GM12878 (cell line): ENCODE data around the gene GABBR1. TPM values are rescaled to one million over a fixed set of nuclear protein-coding genes. Genes with fewer than 3 reads are reported as not detected.

Experiments used
- ATAC-seq: fragments of 200-7000 bp; cut with Tn5 transposase; 3 replicates; pipeline ENCODE4 v1.9.1; 2020; ENCODE audit warnings: mild to moderate bottlenecking, moderate library complexity
- BruUV-seq: library from RNA; stranded (reverse); fragments of 400-500 nt; replicated peaks from 2 replicates; lab custom pipeline; 2021; lab: Mats Ljungman, UMichigan
- CTCF ChIA-PET: fragments of 300-600 bp; sonication (Branson Sonifier 250); formaldehyde crosslinking; extraction: SDS; loops from one replicate; lab custom pipeline; 2021; ENCODE audit warnings: inconsistent platforms; lab: Yijun Ruan, JAX
- POLR2A ChIA-PET: fragments of 350-600 bp; formaldehyde crosslinking; extraction: SDS; loops from one replicate; lab custom pipeline; 2021; ENCODE audit warnings: inconsistent platforms; lab: Charles Lee
- RAD21 ChIA-PET: fragments of 300-600 bp; sonication (Branson Sonifier 250); formaldehyde crosslinking; loops from one replicate; lab custom pipeline; 2023; ENCODE audit warnings: antibody characterized with exemption; ENCODE audit not compliant: unreplicated experiment; lab: Charles Lee
- SMC1A ChIA-PET: fragments of 300-600 bp; sonication (Branson Sonifier 250); formaldehyde crosslinking; loops from one replicate; lab custom pipeline; 2023; ENCODE audit not compliant: unreplicated experiment, uncharacterized antibody; lab: Charles Lee
- DNase-seq: peaks from one replicate; pipeline ENCODE4 v3.0.0-alpha.2; 2011; ENCODE audit warnings: low read depth, low spot score
- FAIRE-seq: peaks from 3 replicates; lab custom pipeline; 2011; peaks lifted over from hg19 to GRCh38; lab: Jason Lieb, UNC
- H2AFZ ChIP-seq: 2 replicates; pipeline ENCODE4 v1.6.0; 2011; ENCODE audit warnings: low read depth, low read length, control low read depth; ENCODE audit not compliant: control insufficient read depth
- H3K27ac ChIP-seq: 2 replicates; pipeline ENCODE4 v1.5.1; 2011; ENCODE audit warnings: control low read depth; ENCODE audit not compliant: control insufficient read depth, insufficient read depth
- H3K27me3 ChIP-seq, 2 experiments: replicated peaks in 1 of 2; 2 replicates each; pipeline versions ENCODE4 v1.6.0 to v1.6.1; 2011; ENCODE audit warnings: low read length in 1 of 2; ENCODE audit not compliant: control insufficient read depth in 2 of 2, insufficient read depth in 2 of 2
- H3K36me3 ChIP-seq, 2 experiments: 2 replicates each; pipeline ENCODE4 v1.5.1; 2011; ENCODE audit warnings: low read length in 1 of 2; ENCODE audit not compliant: control insufficient read depth in 2 of 2, insufficient read depth in 2 of 2
- H3K4me1 ChIP-seq: 2 replicates; pipeline ENCODE4 v1.6.1; 2011; ENCODE audit warnings: mild to moderate bottlenecking, low read length, moderate library complexity, mixed read lengths; ENCODE audit not compliant: control insufficient read depth, insufficient read depth
- H3K4me2 ChIP-seq: 2 replicates; pipeline ENCODE4 v1.6.0; 2011; ENCODE audit warnings: control low read depth; ENCODE audit not compliant: control insufficient read depth, insufficient read depth
- H3K4me3 ChIP-seq: fragments of 200-600 bp; sonication (generic); 2 replicates; pipeline ENCODE4 v1.5.1; 2016
- H3K79me2 ChIP-seq: 2 replicates; pipeline ENCODE4 v1.6.0; 2011; ENCODE audit warnings: low read length; ENCODE audit not compliant: control insufficient read depth, insufficient read depth
- H3K9ac ChIP-seq: 2 replicates; pipeline ENCODE4 v1.8.0; 2011; ENCODE audit warnings: low read length, control low read depth, mixed read lengths; ENCODE audit not compliant: control insufficient read depth, insufficient read depth
- H3K9me3 ChIP-seq: replicated peaks from 3 replicates; pipeline ENCODE4 v1.5.1; 2011; ENCODE audit warnings: mild to moderate bottlenecking, low read length; ENCODE audit not compliant: control insufficient read depth, insufficient read depth
- H4K20me1 ChIP-seq: 2 replicates; pipeline ENCODE4 v1.6.0; 2011; ENCODE audit not compliant: control insufficient read depth, insufficient read depth
- HCFC1 ChIP-seq: fragments of 150-350 bp; IDR thresholded peaks from 2 replicates; pipeline ENCODE4 v1.6.1; 2014; ENCODE audit warnings: low read length
- IRF4 ChIP-seq: IDR thresholded peaks from 2 replicates; pipeline ENCODE4 v1.6.1; 2011; ENCODE audit warnings: low read depth, low read length
- MTA2 ChIP-seq: fragments of 450-650 bp; IDR thresholded peaks from 2 replicates; pipeline ENCODE4 v1.6.1; 2016; ENCODE audit warnings: low read depth, mild to moderate bottlenecking, moderate library complexity
- MTA3 ChIP-seq: IDR thresholded peaks from 2 replicates; pipeline ENCODE4 v1.6.1; 2012; ENCODE audit warnings: low read length, inconsistent platforms, borderline replicate concordance
- MXI1 ChIP-seq: fragments of 150-350 bp; IDR thresholded peaks from 2 replicates; pipeline ENCODE4 v1.6.1; 2011; ENCODE audit warnings: low read depth, mild to moderate bottlenecking, inconsistent platforms, low read length, improper control_type of control experiment
- NFXL1 ChIP-seq: fragments of 450-650 bp; IDR thresholded peaks from 2 replicates; pipeline ENCODE4 v1.6.1; 2017; ENCODE audit warnings: antibody characterized with exemption, mild to moderate bottlenecking, borderline replicate concordance
- NFYB ChIP-seq: IDR thresholded peaks from 2 replicates; pipeline ENCODE4 v1.6.1; 2011; ENCODE audit warnings: low read depth, mild to moderate bottlenecking, low read length, improper control_type of control experiment, moderate library complexity; ENCODE audit not compliant: insufficient read depth
- POLR2A ChIP-seq: IDR thresholded peaks from 2 replicates; pipeline ENCODE4 v1.6.1; 2011; ENCODE audit warnings: low read depth, mild to moderate bottlenecking, low read length
- SIN3A ChIP-seq: IDR thresholded peaks from 2 replicates; pipeline ENCODE4 v1.6.1; 2012; ENCODE audit warnings: low read depth, low read length, improper control_type of control experiment
- SP1 ChIP-seq: IDR thresholded peaks from one replicate; pipeline ENCODE4 v1.6.1; 2011; ENCODE audit warnings: low read depth, low read length
- STAT1 ChIP-seq: fragments of 450-650 bp; conservative IDR thresholded peaks from 2 replicates; pipeline ENCODE4 v1.6.1; 2014; ENCODE audit warnings: antibody characterized with exemption, mild to moderate bottlenecking
- STAT3 ChIP-seq: IDR thresholded peaks from 2 replicates; pipeline ENCODE4 v1.6.1; 2011; ENCODE audit warnings: low read depth, low read length, improper control_type of control experiment
- WRNIP1 ChIP-seq: IDR thresholded peaks from 2 replicates; pipeline ENCODE4 v1.6.1; 2011; ENCODE audit warnings: low read depth, low read length, improper control_type of control experiment, borderline replicate concordance
- WGBS: methylation state at CpG from one replicate; pipeline ENCODE4 v1.1.6; 2016; ENCODE audit warnings: low lambda C conversion rate; ENCODE audit not compliant: insufficient replicate concordance, insufficient coverage; ENCODE audit errors: missing lambda C conversion rate; 5-methylcytosine and 5-hydroxymethylcytosine counted together
- in situ Hi-C: fragments of 300-500 bp; cut with MboI; formaldehyde crosslinking; loops from 9 replicates; pipeline ENCODE4 v1.14.3; 2018; ENCODE audit warnings: mixed read lengths
- intact Hi-C: fragments of 100-400 bp; cut with micrococcal nuclease; formaldehyde crosslinking; loops from one replicate; pipeline ENCODE4 v1.14.2; 2022; ENCODE audit not compliant: unreplicated experiment
- polyA plus RNA-seq, 11 experiments: library from polyadenylated mRNA; depleted of rRNA in 4 of 11; unstranded in 6 of 11; stranded (reverse) in 5 of 11; fragments of >200 nt; fragmentation: Nextera tagmentation in 4 of 11; fragmentation: Illumina TruSeq in 1 of 11; extraction: Ambion mirVana in 4 of 11; extraction: Trizol in 1 of 11; gene quantifications; 1 replicate in 1 of 11; 2 replicates in 10 of 11; pipeline versions ENCODE4 v1.2.1 to v1.2.3, GENCODE V29; 2011 to 2016; ENCODE audit warnings: inconsistent platforms in 2 of 11, missing spikeins in 2 of 11, low read depth in 1 of 11
- total RNA-seq, 4 experiments: library from RNA; depleted of rRNA in 3 of 4; stranded (reverse); fragments of >200 nt in 3 of 4; fragmentation: Illumina TruSeq in 1 of 4; extraction: Trizol in 1 of 4; gene quantifications; 2 replicates each; pipeline versions ENCODE4 v1.2.1 to v1.2.3, GENCODE V29; 2013 to 2021
- TF ChIP-seq, protein P1 (sequence below): IDR thresholded peaks from 2 replicates; pipeline ENCODE4 v1.6.1; 2011; ENCODE audit warnings: low read depth, mild to moderate bottlenecking, low read length, moderate library complexity, borderline replicate concordance; ENCODE audit errors: extremely low read depth
- TF ChIP-seq, protein P2 (sequence below): fragments of 450-650 bp; IDR thresholded peaks from 2 replicates; pipeline ENCODE4 v1.6.1; 2017; ENCODE audit warnings: mild to moderate bottlenecking
- TF ChIP-seq, protein P3 (sequence below): fragments of 450-650 bp; IDR thresholded peaks from 2 replicates; pipeline ENCODE4 v1.6.1; 2017; ENCODE audit warnings: borderline replicate concordance

The GABBR1 gene
- total and polyA plus RNA-seq, 10 of the 15 experiments (the other 5 are each of a cell fraction or from before 2014, with no cell fraction given) = 0.11 to 5.2 (median 1.0) TPM

DNA sequence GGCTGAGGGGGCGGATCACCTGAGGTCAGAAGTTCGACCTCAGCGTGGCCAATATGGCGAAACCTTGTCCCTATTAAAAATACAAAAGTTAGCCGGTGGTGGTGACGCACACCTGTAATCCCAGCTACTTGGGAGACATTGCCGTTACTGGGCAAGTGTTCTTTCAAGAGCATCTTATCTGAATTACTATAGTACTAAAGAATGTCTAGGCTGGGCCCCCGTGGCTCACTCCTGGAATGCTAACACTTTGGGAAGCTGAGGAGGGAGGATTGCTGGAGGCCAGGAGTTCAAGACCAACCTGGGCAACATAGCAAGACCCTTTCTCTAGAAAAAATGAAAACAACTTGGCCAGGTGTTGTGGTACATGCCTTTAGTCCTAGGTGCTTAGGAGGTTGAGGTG is 48.8 kb upstream of the GABBR1 start:
- no peak for FAIRE-seq
- ATAC-seq = no peak
- Histone ChIP-seq H3K9me3 (no peaks in the 10 kb centered on the region; the same call in 2 of the 3 replicates), H3K9ac (no peak overlapping the region), H2AFZ (no peak overlapping the region), H3K27ac (no peak overlapping the region), H3K79me2 (no peaks in the 10 kb centered on the region), H3K4me2 (no peak overlapping the region), H3K4me1 (peaks cover 2% of the 10 kb centered on the region; the same call in 1 of the 2 replicates), H3K36me3 (no peaks in the 10 kb centered on the region), H3K4me3 (no peak overlapping the region), H3K27me3 (0 out of 4 replicates have a peak, but pooled peaks cover 0 to 2% of the 10 kb centered on the region in 2 experiments), H4K20me1 (no peaks in the 10 kb centered on the region)
- SMC1A ChIA-PET = interaction anchor here (0.6 kb wide), 1 partner anchor 307 kb away, joined by 3 read pairs; no protein-coding TSS in a partner anchor
- no peak for DNase-seq
- 81% methylated on average over 8 of the region's 8 CpGs for WGBS
- TF ChIP-seq SIN3A (no peak), IRF4 (no peak), MTA2 (no peak), MTA3 (no peak)
- TF ChIP-seq, protein P1, sequence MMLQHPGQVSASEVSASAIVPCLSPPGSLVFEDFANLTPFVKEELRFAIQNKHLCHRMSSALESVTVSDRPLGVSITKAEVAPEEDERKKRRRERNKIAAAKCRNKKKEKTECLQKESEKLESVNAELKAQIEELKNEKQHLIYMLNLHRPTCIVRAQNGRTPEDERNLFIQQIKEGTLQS = no peak
- CTCF ChIA-PET = interaction anchor here (0.5 to 0.7 kb wide), 2 partner anchors 13 to 1618 kb away, joined by 3 to 4 read pairs; no protein-coding TSS in a partner anchor
- BruUV-seq = no TSS peak
- in situ Hi-C loops = no loop called here
- POLR2A ChIA-PET = no interaction called here
- intact Hi-C loops = no loop called here
- RAD21 ChIA-PET = no interaction called here

DNA sequence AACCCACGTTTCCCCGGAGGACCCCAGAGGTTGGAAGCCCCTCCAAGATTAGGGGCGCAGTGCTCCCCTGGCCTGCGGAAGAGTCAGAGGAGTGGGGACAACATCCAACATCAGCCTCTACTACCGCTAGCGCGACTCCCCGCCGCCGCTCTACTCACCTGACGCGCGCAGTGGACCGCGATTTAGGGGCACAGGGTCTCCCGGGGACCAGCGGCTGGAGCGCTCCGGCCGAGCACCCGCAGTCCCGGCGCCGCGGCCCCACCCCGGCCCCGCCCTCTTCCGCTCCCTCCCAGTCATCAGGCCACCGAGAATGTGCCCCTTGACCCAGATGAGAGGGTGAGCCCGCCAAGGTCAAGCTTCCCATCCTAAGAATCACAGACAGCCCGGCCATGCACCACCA is 47.9 kb upstream of the GABBR1 start, which contains the start of gene ZFP57:
ZFP57 (minus strand) TSS at position 249 of the 400 bp plus-strand sequence. CDS start 4,149 bp downstream, outside the sequence.
- ChIA-PET POLR2A (interaction anchor here (0.7 kb wide), 1 partner anchor 515 kb away, joined by 3 read pairs; no protein-coding TSS in a partner anchor), RAD21 (no interaction called here), SMC1A (no interaction called here), CTCF (no interaction called here)
- no peak within 1 kb of the TSS for H3K4me2 ChIP-seq
- no peaks in the 10 kb centered on the region; the same call in 2 of the 3 replicates for H3K9me3 ChIP-seq
- 15% methylated on average over 17 of the region's 31 CpGs for WGBS
- no peaks in the 10 kb centered on the region for H3K79me2 ChIP-seq
- no peaks in the 10 kb centered on the region for H4K20me1 ChIP-seq
- intact Hi-C loops (no loop called here), in situ Hi-C loops (no loop called here)
- FAIRE-seq (no peak), ATAC-seq (no peak), DNase-seq (no peak)
- H3K27me3 ChIP-seq = 0 out of 4 replicates have a peak, but pooled peaks cover 0 to 2% of the 10 kb centered on the region in 2 experiments
- no TSS peak for BruUV-seq
- 0 out of 2 replicates have a peak within 1 kb of the TSS, but pooled peaks have one; percentile 32 for H3K27ac ChIP-seq
- H2AFZ ChIP-seq = no peak within 1 kb of the TSS
- H3K36me3 ChIP-seq = no peaks in the 10 kb centered on the region
- H3K4me1 ChIP-seq = peaks cover 3% of the 10 kb centered on the region; the same call in 1 of the 2 replicates
- no peak within 1 kb of the TSS for H3K9ac ChIP-seq
- no peak within 1 kb of the TSS; the same call in 1 of the 2 replicates for H3K4me3 ChIP-seq
- TF ChIP-seq STAT1 (no peak), HCFC1 (no peak), MXI1 (no peak), POLR2A (no peak), NFXL1 (no peak), STAT3 (no peak), SP1 (no peak), NFYB (no peak), WRNIP1 (no peak)
- TF ChIP-seq, protein P2, sequence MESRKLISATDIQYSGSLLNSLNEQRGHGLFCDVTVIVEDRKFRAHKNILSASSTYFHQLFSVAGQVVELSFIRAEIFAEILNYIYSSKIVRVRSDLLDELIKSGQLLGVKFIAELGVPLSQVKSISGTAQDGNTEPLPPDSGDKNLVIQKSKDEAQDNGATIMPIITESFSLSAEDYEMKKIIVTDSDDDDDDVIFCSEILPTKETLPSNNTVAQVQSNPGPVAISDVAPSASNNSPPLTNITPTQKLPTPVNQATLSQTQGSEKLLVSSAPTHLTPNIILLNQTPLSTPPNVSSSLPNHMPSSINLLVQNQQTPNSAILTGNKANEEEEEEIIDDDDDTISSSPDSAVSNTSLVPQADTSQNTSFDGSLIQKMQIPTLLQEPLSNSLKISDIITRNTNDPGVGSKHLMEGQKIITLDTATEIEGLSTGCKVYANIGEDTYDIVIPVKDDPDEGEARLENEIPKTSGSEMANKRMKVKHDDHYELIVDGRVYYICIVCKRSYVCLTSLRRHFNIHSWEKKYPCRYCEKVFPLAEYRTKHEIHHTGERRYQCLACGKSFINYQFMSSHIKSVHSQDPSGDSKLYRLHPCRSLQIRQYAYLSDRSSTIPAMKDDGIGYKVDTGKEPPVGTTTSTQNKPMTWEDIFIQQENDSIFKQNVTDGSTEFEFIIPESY = no peak
- TF ChIP-seq, protein P3, sequence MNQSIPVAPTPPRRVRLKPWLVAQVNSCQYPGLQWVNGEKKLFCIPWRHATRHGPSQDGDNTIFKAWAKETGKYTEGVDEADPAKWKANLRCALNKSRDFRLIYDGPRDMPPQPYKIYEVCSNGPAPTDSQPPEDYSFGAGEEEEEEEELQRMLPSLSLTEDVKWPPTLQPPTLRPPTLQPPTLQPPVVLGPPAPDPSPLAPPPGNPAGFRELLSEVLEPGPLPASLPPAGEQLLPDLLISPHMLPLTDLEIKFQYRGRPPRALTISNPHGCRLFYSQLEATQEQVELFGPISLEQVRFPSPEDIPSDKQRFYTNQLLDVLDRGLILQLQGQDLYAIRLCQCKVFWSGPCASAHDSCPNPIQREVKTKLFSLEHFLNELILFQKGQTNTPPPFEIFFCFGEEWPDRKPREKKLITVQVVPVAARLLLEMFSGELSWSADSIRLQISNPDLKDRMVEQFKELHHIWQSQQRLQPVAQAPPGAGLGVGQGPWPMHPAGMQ = no peak
